ENCODE results near the gene RALA.

RALA gene

GRCh38 chr7:39623047-39623731, at the start of gene RALA:
TSS of gene RALA (plus strand) at chr7:39623572. CDS start at chr7:39686668, 63,096 bp downstream.
- peak; percentile 80 for DNase-seq

GRCh38 chr7:39574673-39575349, 48.6 kb upstream of the RALA start:
- DNase-seq, result no peak

- no peak for DNase-seq
These were observed 46.0 kb upstream of the RALA start for GRCh38 chr7:39577229-39577874.

GRCh38 chr7:39580149-39580874, 43.1 kb upstream of the RALA start:
- DNase-seq, result peak; percentile 36

GRCh38 chr7:39582536-39582935, 40.8 kb upstream of the RALA start:
- no peak for DNase-seq

GRCh38 chr7:39583539-39583938, 39.8 kb upstream of the RALA start:
- no peak for DNase-seq

- no peak for DNase-seq
These were observed 36.0 kb upstream of the RALA start for GRCh38 chr7:39587393-39587792.

GRCh38 chr7:39588416-39588815, 35.0 kb upstream of the RALA start:
- DNase-seq, result no peak

GRCh38 chr7:39589323-39590111, 33.9 kb upstream of the RALA start:
- no peak for DNase-seq

GRCh38 chr7:39592586-39592985, 30.8 kb upstream of the RALA start:
- no peak for DNase-seq

- no peak for DNase-seq
These were observed 28.3 kb upstream of the RALA start for GRCh38 chr7:39594988-39595620.

- DNase-seq, result no peak
These were observed 21.0 kb upstream of the RALA start for GRCh38 chr7:39602351-39602750.

- DNase-seq, result no peak
These were observed 19.4 kb upstream of the RALA start for GRCh38 chr7:39603924-39604323.

GRCh38 chr7:39605087-39605486, 18.3 kb upstream of the RALA start:
- DNase-seq, result no peak

- DNase-seq, result no peak
These were observed 17.0 kb upstream of the RALA start for GRCh38 chr7:39606352-39606751.

GRCh38 chr7:39606941-39607340, 16.4 kb upstream of the RALA start:
- no peak for DNase-seq

GRCh38 chr7:39607865-39608264, 15.5 kb upstream of the RALA start:
- no peak for DNase-seq

- no peak for DNase-seq
These were observed 15.1 kb upstream of the RALA start for GRCh38 chr7:39608278-39608677.

- no peak for DNase-seq
These were observed 14.0 kb upstream of the RALA start for GRCh38 chr7:39609113-39609934.

- DNase-seq, result no peak
These were observed 13.5 kb upstream of the RALA start for GRCh38 chr7:39609935-39610263.

- DNase-seq, result no peak
These were observed 9.8 kb upstream of the RALA start for GRCh38 chr7:39613577-39613976.

Data from NCI-H1048 (cell line).